GM21526 (cell line): ENCODE measurements around the gene ALDH1L2.

Experiments used
- ATAC-seq: cut with Tn5 transposase; IDR thresholded peaks from one replicate; pipeline ENCODE4 v1.9.1; 2021; ENCODE audit warnings: moderate library complexity; ENCODE audit not compliant: unreplicated experiment, low FRiP score

Gene ALDH1L2

DNA sequence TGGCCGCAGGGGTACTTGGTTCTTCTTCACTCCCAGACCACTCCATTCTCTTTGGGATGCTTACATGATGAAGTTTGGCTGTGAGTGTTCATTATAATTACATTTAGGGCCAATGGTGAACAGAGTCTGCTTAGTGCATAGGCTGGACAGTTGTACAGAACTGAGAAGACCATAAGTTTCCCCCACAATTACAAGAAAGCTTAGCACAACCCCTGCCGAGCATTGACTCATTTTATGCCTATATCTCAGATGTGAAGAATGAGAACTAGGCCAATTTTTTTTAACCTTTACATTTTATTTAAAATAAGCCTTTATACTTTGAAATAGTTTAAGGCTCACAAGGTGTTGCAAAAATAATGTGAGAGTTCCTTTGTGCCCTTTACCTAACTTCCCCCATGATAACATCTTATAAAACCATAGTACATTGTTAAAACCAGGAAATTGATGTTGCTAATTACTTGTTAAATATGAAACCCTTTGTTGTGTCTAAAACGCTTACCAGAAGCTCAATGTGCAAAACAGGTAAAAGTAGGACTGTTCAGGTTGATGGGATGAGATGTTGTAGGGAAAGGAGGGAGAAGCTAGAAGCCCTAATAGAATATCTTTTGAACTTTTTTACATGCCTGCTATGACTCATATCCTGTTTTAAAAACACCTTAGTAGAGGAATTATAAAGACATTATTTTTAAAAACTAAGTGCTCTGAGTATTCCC lies 47.2 kb downstream of the ALDH1L2 start:
- no peak for ATAC-seq

DNA sequence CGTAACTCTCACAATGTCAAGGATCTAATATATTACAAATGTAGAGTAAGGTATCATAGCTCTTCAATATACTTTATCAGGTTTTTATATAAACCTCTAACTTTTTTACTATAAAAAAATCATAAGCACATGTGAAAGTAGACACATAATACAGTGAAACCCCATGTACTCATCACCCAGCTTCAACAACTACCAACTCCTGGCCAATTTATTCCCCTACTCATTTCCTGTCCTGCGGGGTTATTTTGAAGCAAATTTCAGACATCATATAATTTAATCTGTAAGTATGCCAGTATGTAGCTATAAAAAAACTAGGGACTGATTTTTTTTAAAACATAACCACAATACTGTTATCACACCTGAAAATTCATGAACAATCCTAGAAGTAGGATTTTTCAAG lies 50.4 kb downstream of the ALDH1L2 start:
- ATAC-seq = no peak

DNA sequence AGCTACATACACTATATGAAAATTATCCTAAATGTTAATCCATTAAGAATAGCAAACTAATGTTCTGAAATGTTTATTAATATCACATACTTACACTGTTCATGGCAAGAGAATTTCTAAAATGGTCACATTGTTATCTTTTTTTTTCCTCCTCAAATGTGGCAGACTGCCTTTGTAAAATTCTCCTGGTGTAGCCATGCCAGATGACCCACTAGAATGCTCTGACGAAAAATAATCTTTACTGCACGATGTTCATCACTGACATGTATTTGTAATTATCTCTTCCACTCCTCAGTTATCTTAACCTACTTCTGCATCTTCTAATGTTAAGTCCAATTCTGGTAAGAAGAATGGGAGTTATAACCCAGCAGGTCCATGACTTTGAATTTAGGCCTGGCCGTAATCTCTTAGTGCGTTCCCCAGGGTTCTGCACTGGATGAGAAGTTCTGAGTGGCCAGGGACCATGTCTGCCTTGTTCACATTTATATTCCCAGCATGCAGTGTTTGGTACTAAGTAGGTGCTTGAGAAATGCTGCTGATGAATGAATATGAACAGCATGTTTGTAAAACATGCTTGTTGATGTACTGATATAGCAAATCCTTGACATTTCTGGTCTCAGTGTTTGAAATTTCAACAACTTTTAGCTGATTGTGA lies 51.4 kb downstream of the ALDH1L2 start:
- no peak for ATAC-seq

DNA sequence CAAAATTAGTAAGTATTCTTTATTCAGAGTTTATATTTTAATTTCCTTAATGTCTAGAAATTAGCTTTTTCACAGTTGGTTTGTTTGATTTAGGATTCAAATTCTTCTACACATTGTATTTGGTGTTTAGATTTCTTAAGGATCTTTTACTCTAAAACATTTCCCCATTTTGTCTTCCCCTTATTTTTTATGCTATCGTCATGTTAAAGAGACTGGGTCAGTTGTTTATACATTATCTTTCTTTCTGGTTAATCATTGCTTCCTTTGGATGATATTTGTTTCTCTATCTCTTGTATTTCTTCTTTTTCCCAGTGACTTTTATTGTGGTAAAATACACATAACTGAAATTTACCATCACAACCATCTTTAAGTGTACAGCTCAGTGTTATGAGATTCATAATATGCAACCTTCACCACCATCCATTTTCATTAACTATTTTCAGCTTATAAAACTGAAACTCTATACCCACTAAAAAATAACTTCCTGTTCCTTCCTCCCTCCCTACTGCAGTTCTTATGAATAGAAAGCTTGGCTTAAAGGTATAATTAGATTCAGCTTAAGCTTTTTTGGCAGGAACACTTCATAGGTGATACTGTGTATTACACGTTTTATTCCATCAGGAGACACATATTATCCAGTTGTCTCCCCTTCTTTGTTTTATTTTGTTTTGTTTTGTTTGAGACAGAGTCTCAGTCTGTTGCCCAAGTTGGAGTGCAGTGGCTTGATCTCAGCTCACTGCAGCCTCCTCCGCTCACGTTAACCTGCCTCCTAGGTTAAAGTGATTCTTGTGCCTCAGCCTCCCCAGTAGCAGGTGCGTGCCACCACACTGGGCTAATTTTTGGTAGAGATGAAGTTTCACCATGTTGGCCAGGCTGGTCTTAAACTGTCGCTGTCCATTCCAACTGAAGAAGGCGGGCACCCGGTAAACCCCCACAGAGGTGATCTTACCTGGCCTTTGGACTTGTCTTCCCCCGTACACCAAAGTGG lies 53.1 kb downstream of the ALDH1L2 start:
- no peak for ATAC-seq

DNA sequence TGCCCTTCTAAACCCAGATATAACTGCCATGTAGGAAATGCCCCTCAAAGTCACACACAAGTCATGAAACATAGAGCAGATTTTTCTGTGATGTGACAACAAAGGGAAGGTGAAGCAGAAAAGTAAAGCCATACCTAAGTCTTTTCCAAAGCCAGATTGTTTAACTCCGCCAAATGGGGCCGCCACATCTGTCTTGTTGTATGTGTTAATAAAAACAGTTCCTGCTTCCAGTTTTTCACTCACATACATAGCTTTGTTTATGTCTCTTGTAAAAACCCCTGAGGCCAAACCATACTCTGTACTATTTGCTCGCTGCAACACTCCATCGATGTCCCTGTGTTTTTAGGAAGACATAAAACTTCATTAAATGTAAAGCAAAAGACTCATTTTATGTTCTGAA lies 57.8 kb downstream of the ALDH1L2 start:
- ATAC-seq = no peak

DNA sequence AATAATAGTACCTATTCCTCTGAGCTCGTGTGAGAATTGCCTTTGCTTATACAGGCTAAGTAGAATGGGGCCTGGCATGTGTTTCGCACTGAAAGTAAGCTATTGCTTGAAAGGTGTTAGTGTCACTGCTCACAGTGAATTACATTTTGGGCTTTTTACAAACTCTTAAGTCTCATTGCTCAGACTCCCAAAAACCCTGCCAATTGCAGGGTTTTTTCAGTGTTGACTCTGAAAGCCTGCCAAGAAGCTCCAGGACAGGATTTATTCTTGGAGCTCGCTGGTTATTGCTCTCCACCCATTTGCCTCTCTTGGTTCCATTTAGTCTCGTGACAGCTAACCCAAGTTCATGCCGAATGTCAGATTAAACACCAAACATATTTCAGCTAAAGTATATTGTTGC lies 58.4 kb downstream of the ALDH1L2 start:
- ATAC-seq = no peak

DNA sequence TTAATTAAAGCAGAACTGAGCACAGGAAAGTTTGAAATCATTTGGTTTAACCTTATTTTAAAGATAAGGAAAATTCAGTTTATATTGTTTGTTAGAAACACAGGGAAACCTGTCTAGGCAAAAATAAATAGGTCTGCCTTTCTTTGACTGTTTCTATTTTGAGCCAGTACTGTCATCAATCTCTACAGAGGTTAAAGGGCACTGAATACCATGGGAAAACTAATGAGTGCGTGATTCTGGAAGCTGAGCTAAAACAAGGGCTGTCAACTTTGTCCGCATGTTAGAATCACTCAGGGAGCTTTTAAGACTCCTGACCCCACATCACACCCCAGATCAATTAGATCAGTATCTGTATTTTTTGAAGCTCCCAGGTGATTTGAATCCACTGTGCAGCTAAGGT lies 59.3 kb downstream of the ALDH1L2 start:
- ATAC-seq = no peak

DNA sequence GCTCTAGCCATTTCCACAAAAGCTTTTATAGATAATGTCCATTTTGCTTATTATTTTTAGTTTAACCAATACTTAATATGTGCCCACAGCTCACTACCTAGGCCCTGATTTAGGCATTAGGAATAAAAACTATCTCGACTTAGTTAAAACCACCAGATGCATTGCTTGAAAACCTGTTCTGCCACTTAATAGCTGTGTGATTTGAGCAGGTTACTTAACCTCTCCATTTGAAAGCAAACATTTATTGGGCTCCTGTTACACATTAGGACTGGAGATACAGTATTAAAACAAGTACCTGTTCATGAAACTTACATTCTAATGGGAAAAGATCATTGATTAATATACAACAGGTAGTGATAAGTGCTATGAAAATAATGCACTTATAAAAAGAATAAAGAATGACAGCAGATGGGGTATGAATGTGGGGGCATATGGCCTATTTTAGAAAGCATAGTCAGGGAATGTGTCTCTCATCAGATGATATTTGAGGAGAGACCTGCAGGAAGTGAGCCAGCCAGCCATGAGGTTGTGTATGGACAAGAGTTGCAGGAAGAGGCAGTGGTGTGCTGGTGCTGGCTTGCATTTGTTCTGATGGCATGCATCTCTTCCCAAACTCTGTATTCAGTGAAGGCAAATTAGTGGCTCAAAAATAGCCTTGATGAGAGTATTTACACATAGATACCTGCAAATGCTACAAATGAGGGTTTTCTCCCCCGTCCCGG lies 63.9 kb downstream of the ALDH1L2 start:
- no peak for ATAC-seq

DNA sequence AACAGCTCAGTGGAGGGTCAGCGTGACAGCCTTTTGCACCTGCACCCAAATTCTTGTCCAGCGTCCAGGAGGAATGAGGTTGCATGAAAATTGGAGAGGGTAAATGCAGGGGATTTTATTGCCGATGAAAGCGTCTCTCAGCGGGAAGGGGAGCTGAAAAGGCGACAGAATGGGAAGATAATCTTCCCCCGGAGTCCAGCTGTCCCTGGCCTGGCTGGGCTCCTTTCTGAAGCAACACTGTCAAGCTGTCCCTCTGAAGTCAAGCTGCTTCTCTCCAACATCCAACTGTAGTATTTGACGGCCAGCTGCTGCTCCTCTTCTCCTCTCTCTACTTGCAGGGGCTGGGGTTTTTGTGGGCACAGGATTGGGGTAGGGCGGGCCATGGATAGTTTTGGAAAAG lies 65.5 kb downstream of the ALDH1L2 start:
- ATAC-seq = no peak

DNA sequence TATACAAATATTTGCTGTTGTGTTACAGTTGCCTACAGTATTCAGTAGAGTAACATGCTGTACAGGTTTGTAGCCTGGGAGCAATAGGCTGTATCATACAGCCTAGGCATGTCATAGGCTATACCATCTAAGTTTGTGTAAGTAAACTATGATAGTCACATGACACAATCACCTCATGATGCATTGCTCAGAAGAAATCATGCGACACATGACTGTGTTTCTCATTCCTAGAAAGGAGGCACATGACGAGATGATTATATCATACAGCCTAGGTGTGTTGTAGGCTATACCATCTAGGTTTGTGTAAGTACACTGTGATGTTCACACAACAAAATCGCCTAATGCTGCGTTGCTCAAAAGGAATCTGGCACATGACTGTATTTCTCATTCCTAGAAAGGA lies 66.2 kb downstream of the ALDH1L2 start:
- no peak for ATAC-seq

DNA sequence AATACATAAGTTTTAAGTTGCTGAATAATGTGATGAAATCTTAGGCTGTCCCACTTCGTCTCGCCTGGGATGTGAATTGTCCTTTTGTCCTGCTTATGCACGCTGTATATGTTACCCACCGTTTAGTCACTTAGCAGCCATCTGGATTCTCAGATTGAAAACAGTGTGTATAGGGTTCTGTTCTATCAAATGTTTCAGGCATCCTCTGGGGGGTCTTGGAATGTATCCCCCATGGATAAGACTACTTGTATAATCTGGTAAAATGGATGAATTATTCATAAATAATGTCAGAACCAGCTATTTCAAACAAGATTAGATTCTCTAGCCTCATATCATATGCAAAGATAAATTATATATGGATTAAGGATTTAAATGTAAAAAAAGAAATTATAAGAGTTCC lies 68.7 kb downstream of the ALDH1L2 start:
- no peak for ATAC-seq

DNA sequence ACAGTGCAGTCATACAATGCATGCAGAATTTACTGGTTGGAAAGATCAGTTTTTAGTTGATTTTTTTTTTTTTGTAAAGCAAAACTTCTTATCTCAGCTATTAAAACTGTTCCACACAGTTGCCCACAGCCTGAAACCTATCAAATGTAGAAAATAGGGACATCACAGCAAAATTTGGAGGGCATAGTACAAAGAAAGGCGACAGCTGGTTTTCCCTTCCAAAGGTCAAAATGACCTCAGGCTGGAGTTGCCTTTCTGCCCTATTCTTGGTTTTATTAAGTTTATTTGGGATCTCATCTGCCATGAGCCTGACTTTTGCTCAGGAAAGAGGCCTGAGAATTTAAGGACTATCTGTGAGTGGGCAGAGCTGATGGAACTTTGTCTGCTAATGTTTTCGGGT lies 69.7 kb downstream of the ALDH1L2 start:
- ATAC-seq = no peak

DNA sequence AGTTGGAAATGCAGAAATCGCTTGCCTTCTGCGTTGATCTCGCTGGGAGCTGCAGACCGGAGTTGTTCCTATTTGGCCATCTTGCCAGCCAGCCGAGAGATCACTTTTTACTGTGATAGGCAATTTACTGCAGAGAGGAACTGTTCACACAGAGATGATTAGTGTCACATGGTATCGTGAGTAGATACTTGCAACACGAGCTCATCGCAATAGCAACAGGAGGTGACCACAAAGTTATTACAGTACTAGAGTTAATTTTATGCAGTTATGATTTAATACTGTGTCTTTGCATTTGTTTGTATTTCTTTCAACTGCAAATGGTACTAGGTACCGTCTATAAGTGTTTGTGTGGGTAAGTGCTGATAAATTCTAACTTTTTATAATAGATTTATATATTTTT lies 70.4 kb downstream of the ALDH1L2 start:
- no peak for ATAC-seq

DNA sequence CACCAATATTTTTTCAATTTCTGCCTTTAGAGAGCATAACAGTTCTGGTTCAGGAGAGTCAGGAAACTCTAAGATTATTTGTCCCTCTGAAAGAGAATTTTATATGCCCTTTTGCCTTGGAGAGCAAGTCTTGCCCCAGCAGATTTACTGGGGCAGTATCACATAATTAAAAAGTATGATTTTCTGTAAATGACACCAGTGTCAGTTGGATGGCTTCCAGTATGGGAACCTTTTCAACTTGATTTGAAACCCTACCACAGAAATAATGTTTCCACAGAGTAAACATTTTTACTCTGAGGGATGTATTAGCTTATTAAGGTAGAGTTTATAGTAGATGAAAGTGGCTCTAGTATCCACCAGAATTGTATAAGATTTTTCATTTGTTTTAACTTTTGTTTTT lies 82.8 kb downstream of the ALDH1L2 start:
- no peak for ATAC-seq

DNA sequence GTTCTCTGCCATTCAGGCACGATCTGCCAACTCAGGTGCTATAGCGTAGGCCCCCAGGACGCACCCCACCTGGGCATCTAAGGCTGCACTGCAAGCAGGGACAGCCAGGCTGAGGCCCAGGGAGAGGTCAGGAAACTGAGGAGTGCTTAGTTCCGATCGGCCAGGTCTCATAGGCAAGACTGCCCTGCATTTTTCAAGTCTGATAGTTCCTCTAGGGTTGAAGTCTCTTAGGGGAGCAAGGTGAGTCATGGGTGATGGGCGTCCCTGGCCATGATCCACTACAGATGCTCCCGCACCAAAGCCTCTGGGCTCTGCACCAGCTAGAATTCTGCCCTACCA lies 84.9 kb downstream of the ALDH1L2 start:
- ATAC-seq = no peak

DNA sequence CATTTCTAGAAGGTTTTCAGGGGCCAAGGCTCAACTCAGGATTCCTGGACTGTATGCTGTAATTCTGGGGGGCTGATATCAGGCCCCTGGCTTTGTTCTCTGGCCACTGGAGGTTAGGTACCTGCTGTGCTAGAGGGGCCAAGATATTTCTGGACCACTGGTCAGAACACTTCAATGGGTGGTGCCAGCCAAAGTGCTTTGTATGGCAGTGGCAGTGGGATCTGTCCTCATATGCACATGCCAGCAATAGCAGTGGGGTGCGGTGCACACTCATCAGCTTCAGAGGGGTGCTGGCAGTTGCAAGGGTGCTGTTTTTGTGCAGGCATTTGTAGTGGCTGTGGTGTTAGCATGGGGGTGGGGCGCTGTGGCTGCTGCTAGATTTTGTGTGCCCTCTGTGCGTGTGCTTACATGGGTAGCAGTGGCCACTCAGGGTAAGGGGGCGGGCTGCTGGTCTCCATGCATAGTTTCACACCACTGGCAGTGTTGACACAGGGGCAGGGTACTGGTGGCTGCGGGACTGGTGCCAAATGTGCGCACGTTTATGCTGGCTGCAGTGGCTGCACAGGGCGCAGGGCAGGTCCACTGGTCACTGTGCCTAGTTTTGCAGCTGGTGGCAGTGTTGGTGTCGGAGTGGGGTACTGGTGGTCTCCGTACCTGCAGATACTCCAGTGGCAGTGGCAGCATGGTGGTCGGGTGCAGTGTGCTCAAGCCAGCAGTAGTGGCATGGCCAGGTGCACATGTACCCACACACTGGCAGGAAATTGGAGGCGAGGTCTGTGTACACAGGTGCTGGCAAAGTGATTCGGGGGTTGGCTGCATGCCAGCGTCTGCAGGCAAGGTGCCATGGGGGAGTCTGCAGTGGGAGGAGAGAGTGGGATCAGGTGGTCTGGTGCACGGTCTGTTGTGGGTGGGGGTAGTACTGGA lies 85.6 kb downstream of the ALDH1L2 start:
- ATAC-seq = no peak

DNA sequence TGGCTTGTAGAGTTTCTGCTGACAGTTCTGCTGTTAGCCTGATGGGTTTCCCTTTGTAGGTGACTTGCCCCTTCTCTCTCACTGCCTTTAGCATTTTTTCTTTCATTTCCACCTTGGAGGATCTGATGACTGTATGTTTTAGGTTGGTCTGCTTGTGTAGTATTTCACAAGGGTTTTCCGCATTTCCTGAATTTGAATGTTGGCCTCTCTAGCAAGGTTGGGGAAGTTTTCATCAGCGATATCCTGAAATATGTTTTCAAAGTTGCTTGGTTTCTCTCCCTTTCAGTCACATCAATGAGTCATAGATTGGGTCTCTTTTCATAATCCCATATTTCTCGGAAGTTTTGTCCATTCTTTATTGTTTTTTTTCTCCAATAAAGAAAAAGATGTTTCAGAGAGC lies 86.7 kb downstream of the ALDH1L2 start:
- no peak for ATAC-seq

DNA sequence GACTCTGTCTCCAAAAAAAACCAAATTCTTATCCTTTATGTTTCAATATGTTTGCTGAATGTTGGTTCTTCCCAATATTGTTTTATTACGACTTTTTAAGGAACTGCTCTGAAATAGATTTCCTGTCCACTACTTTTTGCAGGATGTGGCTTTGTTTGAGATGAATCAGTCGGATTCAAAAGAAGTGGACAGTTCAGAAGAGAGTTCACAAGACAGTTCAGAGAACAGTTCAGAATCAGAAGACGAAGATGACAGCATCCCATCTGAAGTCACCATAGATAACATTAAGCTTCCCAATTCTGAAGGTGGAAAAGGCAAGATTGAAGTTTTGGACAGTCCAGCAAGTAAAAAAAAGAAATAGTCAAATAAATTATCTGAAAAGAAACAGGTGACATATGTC lies 89.9 kb downstream of the ALDH1L2 start:
- no peak for ATAC-seq

DNA sequence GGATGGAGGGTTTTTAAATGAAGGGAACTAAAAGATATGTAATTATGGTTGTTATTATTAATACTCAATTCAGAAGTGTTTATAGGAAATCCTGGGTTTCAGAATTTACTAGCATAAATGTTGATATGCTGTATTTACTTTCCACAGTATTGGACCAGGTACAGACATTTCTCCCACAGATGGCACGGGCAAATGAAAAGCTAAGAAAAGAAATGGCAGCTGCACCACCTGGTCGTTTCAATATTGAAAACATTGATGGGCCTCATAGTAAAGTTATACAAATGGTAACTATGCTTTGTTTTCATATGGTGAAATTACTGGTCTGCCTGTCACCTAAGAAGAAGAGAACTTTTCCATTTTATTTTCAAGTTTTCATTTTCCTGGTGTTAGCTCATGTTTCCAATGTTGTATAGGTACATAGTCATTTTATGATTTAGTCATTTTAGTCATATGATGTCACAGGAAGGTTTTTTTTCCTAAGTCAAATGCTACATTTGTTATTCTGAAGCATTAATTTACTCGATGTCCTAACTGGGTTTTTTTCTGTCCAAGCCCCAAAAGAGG lies 92.6 kb downstream of the ALDH1L2 start:
- no peak for ATAC-seq
